ENCODE data around the gene PARD3.
"Not testable (repeated sequence)": the region's sequence is repeated elsewhere in the genome, so short reads cannot be mapped to it uniquely, and the experiment has no call there.

The PARD3 gene

GRCh38 chr10:34454590-34455261, 360.4 kb downstream of the PARD3 start:
- no peaks in the 10 kb centered on the region for H3K9me3 Mint-ChIP-seq
- ATAC-seq = no peak
- H3K27ac Mint-ChIP-seq = no peak overlapping the region
- H3K36me3 Mint-ChIP-seq (ENCODE audit: low read depth) = no peaks in the 10 kb centered on the region
- no peaks in the 10 kb centered on the region for H3K27me3 Mint-ChIP-seq
- no peak for DNase-seq
- H3K4me1 Mint-ChIP-seq = no peaks in the 10 kb centered on the region
- no peak overlapping the region for H3K4me3 Mint-ChIP-seq

- no peaks in the 10 kb centered on the region for H3K4me1 Mint-ChIP-seq
- H3K4me3 Mint-ChIP-seq = no peak overlapping the region
- no peak for DNase-seq
- H3K27me3 Mint-ChIP-seq = no peaks in the 10 kb centered on the region
- no peak for ATAC-seq
- H3K27ac Mint-ChIP-seq = no peak overlapping the region
- H3K36me3 Mint-ChIP-seq (ENCODE audit: low read depth) = no peaks in the 10 kb centered on the region
- no peaks in the 10 kb centered on the region for H3K9me3 Mint-ChIP-seq
Observed at GRCh38 chr10:34449836-34450235, 365.3 kb downstream of the PARD3 start.

DNA sequence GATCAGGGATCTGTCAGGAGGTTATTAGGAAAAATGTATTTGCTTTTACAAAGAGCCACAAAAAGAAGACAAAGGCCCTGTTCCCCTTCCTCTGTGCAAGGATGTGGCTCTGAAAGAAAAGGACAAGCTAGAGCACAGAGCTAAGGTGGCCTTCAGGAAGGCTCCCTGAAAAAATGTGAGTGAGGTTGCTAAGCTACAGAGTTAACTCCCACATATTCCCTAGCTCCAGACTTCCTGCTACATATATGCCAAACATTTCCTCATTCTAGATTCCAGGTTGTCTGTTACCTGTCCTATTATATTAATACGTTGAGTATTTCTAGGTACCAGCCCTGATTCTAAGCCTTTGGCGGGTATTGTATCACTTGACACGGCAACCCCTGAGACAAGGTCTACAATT, 369.0 kb downstream of the PARD3 start:
- Mint-ChIP-seq H3K27me3 (no peaks in the 10 kb centered on the region), H3K4me3 (no peak overlapping the region), H3K36me3 (ENCODE audit: low read depth) (no peaks in the 10 kb centered on the region), H3K9me3 (no peaks in the 10 kb centered on the region), H3K4me1 (no peaks in the 10 kb centered on the region), H3K27ac (no peak overlapping the region)
- ATAC-seq (no peak), DNase-seq (no peak)

GRCh38 chr10:34444223-34445183, 370.6 kb downstream of the PARD3 start:
- H3K27me3 Mint-ChIP-seq = no peaks in the 10 kb centered on the region
- no peak for DNase-seq

GRCh38 chr10:34439386-34439785, 375.7 kb downstream of the PARD3 start:
- not testable (repeated sequence) for H3K27ac Mint-ChIP-seq; H3K4me3 Mint-ChIP-seq; H3K9me3 Mint-ChIP-seq; H3K27me3 Mint-ChIP-seq; H3K4me1 Mint-ChIP-seq; DNase-seq; ATAC-seq; H3K36me3 Mint-ChIP-seq (ENCODE audit: low read depth)

More at GRCh38 chr10:34444223-34445183, 370.6 kb downstream of the PARD3 start:
- Mint-ChIP-seq H3K36me3 (ENCODE audit: low read depth) (no peaks in the 10 kb centered on the region), H3K27ac (no peak overlapping the region), H3K4me1 (no peaks in the 10 kb centered on the region), H3K4me3 (no peak overlapping the region), H3K9me3 (no peaks in the 10 kb centered on the region)
- ATAC-seq = no peak

GRCh38 chr10:34438741-34439140, 376.4 kb downstream of the PARD3 start:
- no peak for DNase-seq
- Mint-ChIP-seq H3K27ac (no peak overlapping the region), H3K4me3 (no peak overlapping the region), H3K36me3 (ENCODE audit: low read depth) (no peaks in the 10 kb centered on the region), H3K9me3 (no peaks in the 10 kb centered on the region), H3K4me1 (no peaks in the 10 kb centered on the region), H3K27me3 (no peaks in the 10 kb centered on the region)
- no peak for ATAC-seq

- Mint-ChIP-seq H3K27me3 (no peaks in the 10 kb centered on the region), H3K9me3 (no peaks in the 10 kb centered on the region), H3K4me1 (no peaks in the 10 kb centered on the region), H3K27ac (no peak overlapping the region), H3K36me3 (ENCODE audit: low read depth) (no peaks in the 10 kb centered on the region), H3K4me3 (no peak overlapping the region)
- ATAC-seq = no peak
- DNase-seq = no peak
Observed at GRCh38 chr10:34437906-34438305, 377.2 kb downstream of the PARD3 start.

DNA sequence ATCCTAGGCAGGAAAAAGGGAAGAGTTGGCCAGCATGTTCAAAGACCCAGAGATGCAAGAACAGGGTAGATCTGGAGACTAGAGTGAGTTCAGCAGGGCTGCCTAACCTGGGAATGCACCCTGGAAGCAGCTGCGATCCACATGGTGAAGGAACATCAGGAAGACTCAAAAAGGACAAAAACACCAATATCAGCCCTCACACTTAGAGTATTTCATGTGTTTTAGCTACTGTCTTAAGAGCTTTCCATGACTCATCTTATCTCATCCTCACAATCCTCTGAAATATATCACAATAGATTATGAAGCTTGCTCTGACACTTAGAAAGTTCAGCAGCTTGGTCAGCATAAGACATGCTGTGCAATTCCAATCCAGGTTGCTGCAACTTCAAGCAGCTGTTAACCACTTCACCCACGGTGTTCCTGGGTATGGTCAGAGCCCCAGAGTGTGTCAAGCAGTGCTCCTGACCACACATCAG, 380.9 kb downstream of the PARD3 start:
- no peak overlapping the region for H3K27ac Mint-ChIP-seq
- no peak for DNase-seq
- ATAC-seq = no peak
- no peaks in the 10 kb centered on the region for H3K36me3 Mint-ChIP-seq (ENCODE audit: low read depth)
- H3K27me3 Mint-ChIP-seq = no peaks in the 10 kb centered on the region
- H3K4me3 Mint-ChIP-seq = no peak overlapping the region
- H3K9me3 Mint-ChIP-seq = no peaks in the 10 kb centered on the region
- H3K4me1 Mint-ChIP-seq = no peaks in the 10 kb centered on the region

- H3K4me3 Mint-ChIP-seq = no peak overlapping the region
- DNase-seq (no peak), ATAC-seq (no peak)
- no peaks in the 10 kb centered on the region for H3K9me3 Mint-ChIP-seq
- H3K27ac Mint-ChIP-seq = no peak overlapping the region
- H3K36me3 Mint-ChIP-seq (ENCODE audit: low read depth) = no peaks in the 10 kb centered on the region
- no peaks in the 10 kb centered on the region for H3K4me1 Mint-ChIP-seq
- H3K27me3 Mint-ChIP-seq = no peaks in the 10 kb centered on the region
Observed at GRCh38 chr10:34433241-34434076, 381.6 kb downstream of the PARD3 start.

GRCh38 chr10:34432589-34432988, 382.5 kb downstream of the PARD3 start:
- ATAC-seq (no peak), DNase-seq (no peak)
- no peaks in the 10 kb centered on the region for H3K9me3 Mint-ChIP-seq
- no peak overlapping the region for H3K4me3 Mint-ChIP-seq
- H3K4me1 Mint-ChIP-seq = no peaks in the 10 kb centered on the region
- no peaks in the 10 kb centered on the region for H3K27me3 Mint-ChIP-seq
- no peaks in the 10 kb centered on the region for H3K36me3 Mint-ChIP-seq (ENCODE audit: low read depth)
- no peak overlapping the region for H3K27ac Mint-ChIP-seq

DNA sequence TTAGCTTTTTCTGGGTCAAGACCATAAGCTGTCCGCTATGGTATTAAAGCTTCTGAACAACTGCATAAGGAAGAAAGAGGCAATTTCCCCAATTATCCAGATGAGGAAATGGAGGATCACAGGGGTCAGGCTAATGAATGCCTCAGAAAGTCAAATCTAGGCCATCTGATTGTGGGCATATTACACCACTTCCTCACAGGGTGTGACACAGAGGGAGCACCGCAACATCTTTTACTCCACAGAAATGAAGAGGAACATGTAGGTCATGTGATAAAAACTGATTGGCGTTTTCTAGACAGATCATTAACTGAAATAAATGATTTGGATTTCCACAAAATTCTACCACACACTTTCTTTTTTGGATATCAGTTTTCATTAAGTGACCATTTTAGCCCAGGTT, 384.4 kb downstream of the PARD3 start:
- ATAC-seq (no peak), DNase-seq (no peak)
- H3K27me3 Mint-ChIP-seq = no peaks in the 10 kb centered on the region
- H3K27ac Mint-ChIP-seq = no peak overlapping the region
- no peaks in the 10 kb centered on the region for H3K36me3 Mint-ChIP-seq (ENCODE audit: low read depth)
- no peak overlapping the region for H3K4me3 Mint-ChIP-seq
- no peaks in the 10 kb centered on the region for H3K9me3 Mint-ChIP-seq
- no peaks in the 10 kb centered on the region for H3K4me1 Mint-ChIP-seq

DNA sequence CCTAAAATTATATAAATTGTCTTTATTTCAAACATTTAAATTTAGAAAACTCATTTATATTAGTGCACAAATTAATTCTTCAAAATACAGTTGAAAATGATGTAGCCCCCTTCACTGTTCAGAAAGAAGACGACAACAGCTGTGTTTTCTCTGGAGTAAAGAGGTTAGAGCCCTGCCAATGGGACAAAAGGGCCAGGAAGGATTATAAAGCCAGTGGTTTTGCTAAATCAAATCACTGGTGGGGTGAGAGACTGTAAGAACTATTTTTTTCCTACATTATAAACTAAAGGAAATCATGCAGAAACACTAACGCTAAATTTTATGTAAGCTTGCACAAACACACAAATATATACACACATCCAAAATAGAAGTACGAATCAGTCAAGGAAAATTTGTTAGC, 386.6 kb downstream of the PARD3 start:
- Mint-ChIP-seq H3K27ac (no peak overlapping the region), H3K36me3 (ENCODE audit: low read depth) (no peaks in the 10 kb centered on the region), H3K4me1 (no peaks in the 10 kb centered on the region), H3K9me3 (no peaks in the 10 kb centered on the region), H3K27me3 (no peaks in the 10 kb centered on the region), H3K4me3 (no peak overlapping the region)
- DNase-seq (no peak), ATAC-seq (no peak)

DNA sequence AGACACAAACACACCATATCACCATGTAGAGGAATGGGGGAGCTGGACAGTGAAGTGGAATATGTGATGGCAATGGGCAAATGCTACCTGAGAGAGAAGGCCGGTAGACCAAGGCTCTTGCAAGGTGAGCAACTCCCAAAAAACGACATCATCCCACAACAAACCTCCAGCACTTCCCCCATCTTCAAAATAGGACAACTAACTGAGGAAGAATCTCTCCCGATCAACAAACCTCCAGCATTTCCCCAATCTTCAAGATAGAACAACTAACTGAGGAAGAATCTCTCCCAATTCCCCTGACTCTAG, 387.2 kb downstream of the PARD3 start:
- ATAC-seq = no peak
- Mint-ChIP-seq H3K27ac (no peak overlapping the region), H3K27me3 (no peaks in the 10 kb centered on the region), H3K36me3 (ENCODE audit: low read depth) (no peaks in the 10 kb centered on the region), H3K4me1 (no peaks in the 10 kb centered on the region), H3K4me3 (no peak overlapping the region), H3K9me3 (no peaks in the 10 kb centered on the region)
- DNase-seq = no peak

DNA sequence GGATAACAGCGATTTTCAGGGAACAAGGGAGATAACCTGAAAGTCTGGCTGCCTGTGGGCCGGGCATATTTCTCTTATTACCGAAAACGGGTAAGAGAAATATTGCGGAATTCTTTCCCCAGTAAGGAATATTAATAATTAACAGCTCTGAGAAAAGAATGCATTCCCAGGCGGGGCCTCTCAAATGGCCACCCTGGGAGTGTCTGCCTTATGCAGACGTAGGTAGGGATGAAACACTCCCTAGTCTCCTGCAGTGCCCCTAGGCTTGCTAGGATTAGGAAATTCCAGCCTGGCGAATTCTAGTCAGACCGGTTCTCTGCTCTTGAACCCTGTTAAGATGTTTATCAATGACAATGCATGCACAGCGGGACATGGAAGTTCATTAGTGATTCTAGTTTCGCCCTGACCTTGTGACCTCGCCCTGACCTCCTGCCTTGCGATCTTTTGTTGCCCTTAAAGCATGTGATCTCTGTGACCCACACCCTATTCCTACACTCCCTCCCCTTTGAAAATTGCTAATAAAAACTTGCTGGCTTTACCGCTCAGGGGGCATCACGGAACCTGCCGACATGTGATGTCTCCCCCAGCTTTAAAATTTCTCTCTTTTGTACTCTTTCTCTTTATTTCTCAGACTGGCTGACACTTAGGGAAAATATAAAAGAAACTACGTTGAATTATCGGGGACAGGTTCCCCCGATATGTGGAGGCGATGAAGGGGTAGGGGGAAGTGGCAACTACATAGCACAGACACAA, 387.8 kb downstream of the PARD3 start:
- H3K27ac Mint-ChIP-seq; H3K27me3 Mint-ChIP-seq; H3K4me3 Mint-ChIP-seq; DNase-seq; H3K36me3 Mint-ChIP-seq (ENCODE audit: low read depth); H3K4me1 Mint-ChIP-seq; ATAC-seq; H3K9me3 Mint-ChIP-seq: not testable (repeated sequence)
